Esophagus squamous epithelium (tissue), 4 donors: ENCODE measurements around the gene VILL.

Experiments used
- CTCF ChIP-seq, 6 experiments: fragments of 450-650 bp in 4 of 6; fragments of 200-600 bp in 2 of 6; sonication (generic) in 2 of 6; IDR thresholded peaks; one replicate each; pipeline ENCODE4 v1.5.1; 2016 to 2019; ENCODE audit warnings: antibody characterized with exemption in 6 of 6, mild to moderate bottlenecking in 4 of 6, moderate library complexity in 4 of 6
- POLR2A ChIP-seq, 4 donors: fragments of 450-650 bp; IDR thresholded peaks; one replicate each; pipeline ENCODE4 v1.6.1; 2017; ENCODE audit warnings: antibody characterized with exemption in 4 of 4, mild to moderate bottlenecking in 4 of 4, moderate library complexity in 3 of 4

DNA sequence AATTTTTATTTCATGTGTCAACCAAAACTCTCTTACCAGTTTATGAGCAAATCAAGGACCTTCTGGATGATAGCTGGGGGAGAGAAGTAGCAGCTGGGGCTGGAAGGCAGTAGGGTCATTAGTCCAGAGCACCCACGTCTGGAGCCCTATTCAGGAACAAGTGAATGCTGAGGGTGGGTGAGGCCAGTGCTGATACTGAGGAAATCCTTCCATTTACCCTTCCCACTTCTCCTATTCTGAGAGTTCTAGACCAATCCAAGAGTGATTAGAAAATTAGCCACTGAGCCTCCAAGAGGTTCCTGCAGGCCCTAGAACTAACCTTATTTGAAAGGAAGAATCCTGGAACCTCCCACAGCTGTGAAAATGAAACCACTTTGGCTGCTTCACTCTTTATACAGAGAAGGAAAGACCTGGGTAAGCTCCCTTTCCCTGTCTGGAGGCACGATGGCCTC, 46.2 kb upstream of the VILL start:
- no peak for TF ChIP-seq CTCF (IDR thresholded peaks at IDR 0.05)
- TF ChIP-seq POLR2A (IDR thresholded peaks at IDR 0.05) = no peak
